Measurements from ENCODE around the gene KRT40.

DNA sequence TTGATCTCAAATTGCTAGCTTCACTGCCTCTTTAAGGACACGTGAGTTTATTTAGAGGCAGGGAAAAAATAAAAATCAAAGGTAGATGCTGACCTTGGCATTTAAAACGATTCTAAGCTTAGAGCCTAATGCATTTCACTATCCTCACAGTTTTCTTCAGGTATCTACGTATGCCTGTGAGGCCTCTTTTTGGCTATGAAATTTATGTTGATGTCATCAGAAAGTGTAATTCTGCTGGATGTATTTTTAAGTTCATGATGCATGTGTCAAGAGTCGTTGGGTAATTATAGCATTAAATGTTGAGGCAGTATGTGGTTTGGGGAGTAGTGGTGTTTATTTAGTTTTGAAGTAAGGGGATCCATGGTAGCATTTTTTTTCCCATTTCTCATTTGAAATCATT is 19.8 kb upstream of the KRT40 start:
- TF ChIP-seq EZH2phosphoT487 (IDR thresholded peaks at IDR 0.05; ENCODE audit: insufficient read depth, low read depth), result no peak
- no peak for TF ChIP-seq EZH2 (IDR thresholded peaks at IDR 0.05; ENCODE audit: insufficient read depth, poor library complexity, severe bottlenecking)
